SK-N-SH treated with all-trans-retinoic acid at 6 μM for 48 hours (cell line): Measurements from ENCODE around the gene TSPAN9.

ENCODE experiments used
- ATAC-seq: fragments of 200-7000 bp; cut with Tn5 transposase; 3 replicates; pipeline ENCODE4 v1.9.1; 2020; ENCODE audit warnings: mild to moderate bottlenecking, moderate library complexity
- ARNTL ChIP-seq: fragments of 450-650 bp; formaldehyde crosslinking; IDR thresholded peaks from 2 replicates; pipeline ENCODE4 v1.5.0; 2020; ENCODE audit warnings: low read depth, mild to moderate bottlenecking, moderate library complexity, borderline replicate concordance
- BACH2 ChIP-seq: fragments of 250-450 bp; sonication (Bioruptor Pico); IDR thresholded peaks from 2 replicates; pipeline ENCODE4 v1.9.0; 2021; ENCODE audit warnings: mild to moderate bottlenecking, borderline replicate concordance
- CREB5 ChIP-seq: fragments of 250-450 bp; sonication (Bioruptor Pico); IDR thresholded peaks from 2 replicates; pipeline ENCODE4 v1.5.1; 2020; ENCODE audit warnings: low read depth, mild to moderate bottlenecking, moderate library complexity
- CSDC2 ChIP-seq: fragments of 250-450 bp; sonication (Bioruptor Pico); IDR thresholded peaks from 2 replicates; pipeline ENCODE4 v1.5.0; 2020; ENCODE audit warnings: mild to moderate bottlenecking, moderate library complexity
- CSRNP3 ChIP-seq: fragments of 250-450 bp; sonication (Bioruptor Pico); IDR thresholded peaks from 2 replicates; pipeline ENCODE4 v1.5.1; 2021; ENCODE audit warnings: mild to moderate bottlenecking, moderate library complexity
- ESRRG ChIP-seq: fragments of 250-450 bp; sonication (Bioruptor Pico); IDR thresholded peaks from 2 replicates; pipeline ENCODE4 v1.6.1; 2021; ENCODE audit warnings: mild to moderate bottlenecking
- GLIS3 ChIP-seq: fragments of 250-450 bp; sonication (Bioruptor Pico); IDR thresholded peaks from 2 replicates; pipeline ENCODE4 v1.5.0; 2020; ENCODE audit warnings: mild to moderate bottlenecking, moderate library complexity
- OSR1 ChIP-seq: fragments of 250-450 bp; sonication (Bioruptor Pico); IDR thresholded peaks from 2 replicates; pipeline ENCODE4 v1.8.0; 2022; ENCODE audit warnings: moderate library complexity, mild to moderate bottlenecking, inconsistent platforms
- PATZ1 ChIP-seq: fragments of 250-450 bp; sonication (Bioruptor Pico); IDR thresholded peaks from 2 replicates; pipeline ENCODE4 v1.8.0; 2020; ENCODE audit warnings: mild to moderate bottlenecking, moderate library complexity, borderline replicate concordance
- PPARA ChIP-seq: fragments of 250-450 bp; sonication (Bioruptor Pico); IDR thresholded peaks from 2 replicates; pipeline ENCODE4 v1.5.0; 2020; ENCODE audit warnings: mild to moderate bottlenecking, borderline replicate concordance
- SNAI2 ChIP-seq: fragments of 250-450 bp; sonication (Bioruptor Pico); IDR thresholded peaks from 2 replicates; pipeline ENCODE4 v1.5.0; 2020; ENCODE audit warnings: mild to moderate bottlenecking, moderate library complexity
- TCF4 ChIP-seq: fragments of 250-450 bp; sonication (Bioruptor Pico); IDR thresholded peaks from 2 replicates; pipeline ENCODE4 v1.8.0; 2021; ENCODE audit warnings: mild to moderate bottlenecking, moderate library complexity, borderline replicate concordance
- TOX ChIP-seq: fragments of 250-450 bp; sonication (Bioruptor Pico); IDR thresholded peaks from 2 replicates; pipeline ENCODE4 v1.8.0; 2021; ENCODE audit warnings: mild to moderate bottlenecking, moderate library complexity, borderline replicate concordance
- ZC3H10 ChIP-seq: fragments of 250-450 bp; sonication (Bioruptor Pico); IDR thresholded peaks from 2 replicates; pipeline ENCODE4 v1.5.1; 2021; ENCODE audit warnings: mild to moderate bottlenecking, moderate library complexity
- ZNF565 ChIP-seq: fragments of 450-650 bp; formaldehyde crosslinking; conservative IDR thresholded peaks from 2 replicates; pipeline ENCODE4 v1.5.0; 2020; ENCODE audit warnings: low read depth, mild to moderate bottlenecking, moderate library complexity
- ZNF70 ChIP-seq: fragments of 450-650 bp; formaldehyde crosslinking; IDR thresholded peaks from 2 replicates; pipeline ENCODE4 v1.5.0; 2020; ENCODE audit warnings: mild to moderate bottlenecking, moderate library complexity
- ZNF8 ChIP-seq: fragments of 450-650 bp; formaldehyde crosslinking; IDR thresholded peaks from 2 replicates; pipeline ENCODE4 v1.5.0; 2020; ENCODE audit warnings: mild to moderate bottlenecking, moderate library complexity
- TF ChIP-seq, protein P1 (sequence below): fragments of 250-450 bp; sonication (Bioruptor Pico); IDR thresholded peaks from 2 replicates; pipeline ENCODE4 v1.5.0; 2020; ENCODE audit warnings: mild to moderate bottlenecking, moderate library complexity
- TF ChIP-seq, protein P2 (sequence below): fragments of 250-450 bp; sonication (Bioruptor Pico); IDR thresholded peaks from 2 replicates; pipeline ENCODE4 v1.8.0; 2021; ENCODE audit warnings: low read depth, mild to moderate bottlenecking, moderate library complexity, borderline replicate concordance

TSPAN9 gene

DNA sequence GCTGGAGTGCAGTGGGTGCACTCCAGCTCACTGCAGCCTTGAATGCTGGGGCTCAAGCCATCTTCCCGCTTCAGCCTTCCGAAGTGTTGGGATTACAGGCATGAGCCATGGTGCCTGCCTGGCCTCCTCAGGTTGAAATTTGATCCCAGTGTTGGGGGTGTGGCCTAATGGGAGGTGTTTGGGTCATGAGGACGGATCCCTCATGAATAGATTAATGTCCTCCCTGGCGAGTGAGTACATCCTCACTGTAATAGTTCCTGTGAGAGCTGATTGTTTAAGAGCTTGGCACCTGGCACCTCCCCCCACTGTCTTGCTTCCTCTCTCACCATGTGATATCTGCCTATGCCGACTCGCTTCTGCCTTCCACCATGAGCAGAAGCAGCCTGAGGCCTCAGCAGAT is 84.7 kb downstream of the TSPAN9 start:
- TF ChIP-seq ZC3H10 (CRISPR knock-in tag), result no peak
- TF ChIP-seq ARNTL, result no peak
- TF ChIP-seq PATZ1 (CRISPR knock-in tag), result no peak
- no peak for TF ChIP-seq ZNF8 (CRISPR knock-in tag)
- TF ChIP-seq CSDC2, result no peak
- no peak for TF ChIP-seq CSRNP3 (CRISPR knock-in tag)
- no peak for TF ChIP-seq CREB5
- TF ChIP-seq GLIS3, result no peak
- no peak for TF ChIP-seq TOX (CRISPR knock-in tag)
- no peak for ATAC-seq

- TF ChIP-seq ZNF70 (CRISPR knock-in tag) (no peak), OSR1 (no peak), ESRRG (no peak), SNAI2 (CRISPR knock-in tag) (no peak), PPARA (CRISPR knock-in tag) (no peak), GLIS3 (no peak), TCF4 (no peak), ZNF565 (CRISPR knock-in tag) (no peak), TOX (CRISPR knock-in tag) (no peak), CREB5 (no peak), BACH2 (CRISPR knock-in tag) (no peak), ARNTL (no peak), CSRNP3 (CRISPR knock-in tag) (no peak), PATZ1 (CRISPR knock-in tag) (no peak)
- TF ChIP-seq, protein P1, sequence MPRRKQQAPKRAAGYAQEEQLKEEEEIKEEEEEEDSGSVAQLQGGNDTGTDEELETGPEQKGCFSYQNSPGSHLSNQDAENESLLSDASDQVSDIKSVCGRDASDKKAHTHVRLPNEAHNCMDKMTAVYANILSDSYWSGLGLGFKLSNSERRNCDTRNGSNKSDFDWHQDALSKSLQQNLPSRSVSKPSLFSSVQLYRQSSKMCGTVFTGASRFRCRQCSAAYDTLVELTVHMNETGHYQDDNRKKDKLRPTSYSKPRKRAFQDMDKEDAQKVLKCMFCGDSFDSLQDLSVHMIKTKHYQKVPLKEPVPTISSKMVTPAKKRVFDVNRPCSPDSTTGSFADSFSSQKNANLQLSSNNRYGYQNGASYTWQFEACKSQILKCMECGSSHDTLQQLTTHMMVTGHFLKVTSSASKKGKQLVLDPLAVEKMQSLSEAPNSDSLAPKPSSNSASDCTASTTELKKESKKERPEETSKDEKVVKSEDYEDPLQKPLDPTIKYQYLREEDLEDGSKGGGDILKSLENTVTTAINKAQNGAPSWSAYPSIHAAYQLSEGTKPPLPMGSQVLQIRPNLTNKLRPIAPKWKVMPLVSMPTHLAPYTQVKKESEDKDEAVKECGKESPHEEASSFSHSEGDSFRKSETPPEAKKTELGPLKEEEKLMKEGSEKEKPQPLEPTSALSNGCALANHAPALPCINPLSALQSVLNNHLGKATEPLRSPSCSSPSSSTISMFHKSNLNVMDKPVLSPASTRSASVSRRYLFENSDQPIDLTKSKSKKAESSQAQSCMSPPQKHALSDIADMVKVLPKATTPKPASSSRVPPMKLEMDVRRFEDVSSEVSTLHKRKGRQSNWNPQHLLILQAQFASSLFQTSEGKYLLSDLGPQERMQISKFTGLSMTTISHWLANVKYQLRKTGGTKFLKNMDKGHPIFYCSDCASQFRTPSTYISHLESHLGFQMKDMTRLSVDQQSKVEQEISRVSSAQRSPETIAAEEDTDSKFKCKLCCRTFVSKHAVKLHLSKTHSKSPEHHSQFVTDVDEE (CRISPR knock-in tag), result no peak
- TF ChIP-seq, protein P2, sequence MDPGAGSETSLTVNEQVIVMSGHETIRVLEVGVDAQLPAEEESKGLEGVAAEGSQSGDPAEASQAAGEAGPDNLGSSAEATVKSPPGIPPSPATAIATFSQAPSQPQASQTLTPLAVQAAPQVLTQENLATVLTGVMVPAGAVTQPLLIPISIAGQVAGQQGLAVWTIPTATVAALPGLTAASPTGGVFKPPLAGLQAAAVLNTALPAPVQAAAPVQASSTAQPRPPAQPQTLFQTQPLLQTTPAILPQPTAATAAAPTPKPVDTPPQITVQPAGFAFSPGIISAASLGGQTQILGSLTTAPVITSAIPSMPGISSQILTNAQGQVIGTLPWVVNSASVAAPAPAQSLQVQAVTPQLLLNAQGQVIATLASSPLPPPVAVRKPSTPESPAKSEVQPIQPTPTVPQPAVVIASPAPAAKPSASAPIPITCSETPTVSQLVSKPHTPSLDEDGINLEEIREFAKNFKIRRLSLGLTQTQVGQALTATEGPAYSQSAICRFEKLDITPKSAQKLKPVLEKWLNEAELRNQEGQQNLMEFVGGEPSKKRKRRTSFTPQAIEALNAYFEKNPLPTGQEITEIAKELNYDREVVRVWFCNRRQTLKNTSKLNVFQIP (CRISPR knock-in tag), result no peak
- ATAC-seq, result no peak
Measured at GRCh38 chr12:3164454-3165077, 87.4 kb downstream of the TSPAN9 start.
